Measurements from ENCODE around the gene POM121.
"Not testable (repeated sequence)": the region's sequence is repeated elsewhere in the genome, so short reads cannot be mapped to it uniquely, and the experiment has no call there.

The POM121 gene

DNA sequence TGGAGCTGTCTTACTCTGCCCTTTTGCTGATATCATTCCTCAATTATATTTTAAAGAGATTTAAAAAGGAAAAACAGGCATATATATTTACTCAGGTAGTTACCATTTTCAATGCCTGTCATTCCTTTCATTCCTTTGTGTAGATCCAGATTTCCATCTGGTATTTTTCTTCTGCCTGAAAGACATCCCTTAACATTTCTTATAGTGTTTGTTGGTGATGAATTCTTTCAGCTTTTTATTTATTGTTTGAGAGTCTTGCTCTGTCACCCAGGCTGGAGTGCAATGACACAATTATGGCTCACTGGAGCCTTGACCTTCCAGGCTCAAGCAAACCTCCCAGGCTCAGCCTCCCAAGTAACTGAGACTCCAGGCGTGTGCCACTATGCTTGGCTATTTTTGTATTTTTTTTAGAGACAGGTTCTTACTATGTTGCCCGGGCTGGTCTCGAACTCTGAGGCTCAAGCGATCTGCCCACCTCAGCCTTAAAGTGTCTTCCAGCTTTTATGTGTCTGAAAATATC lies 5.6 kb upstream of the POM121 start:
- DNase-seq (ENCODE audit: low read depth, low spot score) = no peak
- CTCF ChIA-PET = interaction anchor here (1.9 kb wide), 1 partner anchor 10 kb away, joined by 5 read pairs; no protein-coding TSS in a partner anchor
- H3K4me3 ChIP-seq (ENCODE audit: low read depth, low read length) = no peak overlapping the region
- POLR2A ChIA-PET = no interaction called here
- TF ChIP-seq, protein P1, sequence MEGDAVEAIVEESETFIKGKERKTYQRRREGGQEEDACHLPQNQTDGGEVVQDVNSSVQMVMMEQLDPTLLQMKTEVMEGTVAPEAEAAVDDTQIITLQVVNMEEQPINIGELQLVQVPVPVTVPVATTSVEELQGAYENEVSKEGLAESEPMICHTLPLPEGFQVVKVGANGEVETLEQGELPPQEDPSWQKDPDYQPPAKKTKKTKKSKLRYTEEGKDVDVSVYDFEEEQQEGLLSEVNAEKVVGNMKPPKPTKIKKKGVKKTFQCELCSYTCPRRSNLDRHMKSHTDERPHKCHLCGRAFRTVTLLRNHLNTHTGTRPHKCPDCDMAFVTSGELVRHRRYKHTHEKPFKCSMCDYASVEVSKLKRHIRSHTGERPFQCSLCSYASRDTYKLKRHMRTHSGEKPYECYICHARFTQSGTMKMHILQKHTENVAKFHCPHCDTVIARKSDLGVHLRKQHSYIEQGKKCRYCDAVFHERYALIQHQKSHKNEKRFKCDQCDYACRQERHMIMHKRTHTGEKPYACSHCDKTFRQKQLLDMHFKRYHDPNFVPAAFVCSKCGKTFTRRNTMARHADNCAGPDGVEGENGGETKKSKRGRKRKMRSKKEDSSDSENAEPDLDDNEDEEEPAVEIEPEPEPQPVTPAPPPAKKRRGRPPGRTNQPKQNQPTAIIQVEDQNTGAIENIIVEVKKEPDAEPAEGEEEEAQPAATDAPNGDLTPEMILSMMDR (IDR thresholded peaks at IDR 0.05; ENCODE audit: insufficient read depth, low read length, missing control alignments) = no peak

DNA sequence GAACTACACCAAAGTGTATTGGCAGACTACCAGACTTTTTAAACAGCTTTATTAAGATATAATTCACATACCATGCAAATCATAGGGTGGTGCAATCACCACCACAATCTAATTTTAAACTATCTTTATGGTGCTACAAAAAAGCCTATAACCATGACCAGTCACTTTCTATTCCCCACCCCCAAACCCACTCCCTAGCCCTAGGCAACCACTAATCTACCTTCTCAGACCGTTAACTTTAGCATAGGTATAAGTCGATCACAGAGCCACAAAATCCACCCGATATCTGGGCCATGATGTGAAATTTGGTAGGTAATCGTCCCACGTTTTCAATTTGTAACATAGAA lies 536 bp upstream of the POM121 start:
- DNase-seq (ENCODE audit: low read depth, low spot score) = no peak
- H3K4me3 ChIP-seq (ENCODE audit: low read depth, low read length) = peak overlapping the region; percentile 79
- POLR2A ChIA-PET = no interaction called here
- CTCF ChIA-PET = no interaction called here
- TF ChIP-seq, protein P1 (IDR thresholded peaks at IDR 0.05; ENCODE audit: insufficient read depth, low read length, missing control alignments) = no peak

DNA sequence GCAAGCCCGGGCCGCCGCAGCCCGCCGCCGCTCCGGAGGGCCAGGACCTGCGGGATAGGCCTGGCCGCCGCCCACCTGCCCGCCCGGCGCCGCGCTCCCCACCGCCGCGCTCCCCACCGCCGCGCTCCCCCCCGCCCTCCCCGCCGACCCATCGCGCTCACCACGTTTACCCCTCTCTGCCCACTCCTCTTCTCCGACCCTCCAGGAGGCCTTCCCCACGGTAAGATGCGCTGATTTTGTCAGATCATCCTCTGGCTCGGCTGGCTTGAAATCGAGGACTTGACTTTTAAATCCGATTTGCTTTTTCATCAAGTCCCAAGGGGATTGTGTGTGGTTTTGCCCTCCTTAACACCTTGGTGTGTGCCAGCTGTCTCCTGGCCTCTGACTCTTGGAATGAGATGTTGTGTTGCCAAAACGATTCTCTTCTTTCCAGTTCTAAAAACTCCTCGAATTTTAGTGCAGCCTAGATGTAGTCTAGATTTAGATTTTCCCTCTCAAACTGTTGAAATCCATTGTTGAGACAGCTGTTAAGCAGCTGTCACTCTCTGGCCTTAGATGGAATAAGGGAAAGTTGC lies 738 bp downstream of the POM121 start:
- no peak for DNase-seq (ENCODE audit: low read depth, low spot score)

DNA sequence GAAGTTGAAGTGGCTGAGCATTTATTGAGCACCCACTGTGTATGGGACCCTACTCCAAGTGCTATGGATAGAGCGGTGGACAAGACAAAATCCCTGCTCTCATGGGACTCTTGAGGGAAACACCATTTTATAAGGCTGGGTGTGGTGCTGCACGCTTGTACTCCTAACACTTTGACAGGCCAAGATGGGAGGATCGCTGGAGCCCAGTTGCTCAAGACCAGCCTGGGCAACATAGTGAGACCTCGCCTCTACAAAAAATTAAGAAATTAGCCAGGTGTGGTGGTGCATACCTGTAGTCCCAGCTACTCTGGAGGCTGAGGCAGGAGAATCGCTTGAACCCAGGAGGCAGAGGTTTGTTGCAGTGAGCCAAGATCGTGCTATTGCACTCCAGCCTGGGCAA lies 2.9 kb downstream of the POM121 start:
- DNase-seq (ENCODE audit: low read depth, low spot score); POLR2A ChIA-PET; H3K4me3 ChIP-seq (ENCODE audit: low read depth, low read length): not testable (repeated sequence)
- CTCF ChIA-PET = interaction anchor here (1.3 kb wide), 1 partner anchor 25 kb away, joined by 3 read pairs; no protein-coding TSS in a partner anchor

More for the DNA sequence above, 738 bp downstream of the POM121 start:
- peak overlapping the region; percentile 79 for H3K4me3 ChIP-seq (ENCODE audit: low read depth, low read length)
- TF ChIP-seq, protein P1 (IDR thresholded peaks at IDR 0.05; ENCODE audit: insufficient read depth, low read length, missing control alignments) = no peak
- POLR2A ChIA-PET = no interaction called here
- CTCF ChIA-PET = interaction anchor here (1.2 kb wide), 1 partner anchor 10 kb away, joined by 4 read pairs; no protein-coding TSS in a partner anchor

DNA sequence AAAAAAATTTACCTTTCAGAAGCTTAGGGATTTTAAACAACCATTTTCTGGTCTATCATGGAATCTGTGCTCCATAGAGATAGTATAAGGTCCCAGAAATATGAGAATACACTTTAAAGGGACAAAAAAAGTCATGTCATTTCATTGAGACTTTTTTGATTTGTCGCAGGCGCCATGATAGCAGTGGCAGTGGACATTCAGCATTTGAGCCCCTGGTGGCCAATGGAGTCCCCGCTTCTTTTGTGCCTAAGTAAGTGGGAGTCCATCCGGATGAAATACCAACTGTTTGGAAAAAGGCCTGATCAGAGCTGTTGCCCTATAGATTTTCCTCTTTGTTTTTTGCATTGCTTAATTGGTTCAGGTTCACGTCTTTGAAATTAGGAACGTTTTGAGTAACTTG lies 3.3 kb downstream of the POM121 start:
- DNase-seq (ENCODE audit: low read depth, low spot score); CTCF ChIA-PET; POLR2A ChIA-PET; H3K4me3 ChIP-seq (ENCODE audit: low read depth, low read length): not testable (repeated sequence)

DNA sequence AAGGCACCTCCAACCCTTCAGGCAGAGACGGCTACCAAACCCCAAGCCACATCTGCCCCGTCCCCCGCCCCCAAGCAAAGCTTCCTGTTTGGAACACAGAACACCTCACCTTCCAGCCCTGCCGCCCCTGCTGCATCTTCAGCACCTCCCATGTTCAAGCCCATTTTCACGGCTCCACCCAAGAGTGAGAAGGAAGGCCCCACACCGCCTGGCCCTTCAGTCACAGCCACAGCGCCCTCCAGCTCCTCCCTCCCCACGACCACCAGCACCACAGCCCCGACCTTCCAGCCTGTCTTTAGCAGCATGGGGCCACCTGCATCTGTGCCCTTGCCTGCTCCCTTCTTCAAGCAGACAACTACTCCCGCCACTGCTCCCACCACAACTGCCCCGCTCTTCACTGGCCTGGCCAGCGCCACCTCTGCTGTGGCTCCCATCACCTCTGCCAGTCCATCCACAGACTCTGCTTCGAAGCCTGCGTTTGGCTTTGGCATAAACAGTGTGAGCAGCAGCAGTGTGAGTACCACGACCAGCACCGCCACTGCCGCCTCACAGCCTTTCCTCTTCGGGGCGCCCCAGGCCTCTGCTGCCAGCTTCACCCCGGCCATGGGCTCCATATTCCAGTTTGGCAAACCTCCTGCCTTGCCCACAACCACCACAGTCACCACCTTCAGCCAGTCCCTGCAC lies 17.3 kb downstream of the POM121 start:
- CTCF ChIA-PET; H3K4me3 ChIP-seq (ENCODE audit: low read depth, low read length); DNase-seq (ENCODE audit: low read depth, low spot score); POLR2A ChIA-PET: not testable (repeated sequence)

DNA sequence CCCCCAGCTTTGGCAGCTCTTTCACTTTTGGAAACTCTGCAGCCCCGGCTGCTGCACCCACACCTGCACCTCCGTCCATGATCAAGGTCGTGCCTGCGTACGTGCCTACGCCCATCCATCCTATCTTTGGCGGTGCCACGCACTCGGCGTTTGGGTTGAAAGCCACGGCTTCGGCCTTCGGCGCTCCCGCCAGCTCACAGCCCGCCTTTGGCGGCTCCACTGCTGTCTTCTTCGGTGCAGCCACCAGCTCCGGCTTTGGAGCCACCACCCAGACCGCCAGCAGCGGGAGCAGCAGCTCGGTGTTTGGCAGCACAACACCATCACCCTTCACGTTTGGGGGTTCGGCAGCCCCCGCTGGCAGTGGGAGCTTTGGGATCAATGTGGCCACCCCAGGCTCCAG lies 18.1 kb downstream of the POM121 start:
- POLR2A ChIA-PET; CTCF ChIA-PET; DNase-seq (ENCODE audit: low read depth, low spot score); H3K4me3 ChIP-seq (ENCODE audit: low read depth, low read length): not testable (repeated sequence)

DNA sequence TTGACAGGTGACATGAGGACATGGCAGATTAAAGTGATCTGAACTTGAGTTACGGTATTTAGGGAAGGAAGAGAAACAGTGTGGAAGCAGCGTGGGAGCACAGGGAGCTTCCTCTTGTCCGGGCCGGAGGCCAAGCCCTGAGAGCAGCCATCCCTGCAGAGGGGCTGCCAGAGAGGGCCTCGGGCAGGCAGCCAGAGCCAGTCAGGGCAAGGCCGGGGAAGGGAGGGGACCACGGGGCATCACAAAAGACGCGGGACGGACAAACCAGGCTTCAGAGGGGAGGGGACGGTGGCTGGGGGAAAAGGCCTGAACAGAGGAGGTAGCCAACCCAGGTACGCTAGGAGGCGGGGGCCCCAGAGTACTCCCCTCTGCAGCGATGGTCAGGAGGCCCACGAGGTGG lies 20.0 kb downstream of the POM121 start:
- CTCF ChIA-PET; DNase-seq (ENCODE audit: low read depth, low spot score); POLR2A ChIA-PET; H3K4me3 ChIP-seq (ENCODE audit: low read depth, low read length): not testable (repeated sequence)

DNA sequence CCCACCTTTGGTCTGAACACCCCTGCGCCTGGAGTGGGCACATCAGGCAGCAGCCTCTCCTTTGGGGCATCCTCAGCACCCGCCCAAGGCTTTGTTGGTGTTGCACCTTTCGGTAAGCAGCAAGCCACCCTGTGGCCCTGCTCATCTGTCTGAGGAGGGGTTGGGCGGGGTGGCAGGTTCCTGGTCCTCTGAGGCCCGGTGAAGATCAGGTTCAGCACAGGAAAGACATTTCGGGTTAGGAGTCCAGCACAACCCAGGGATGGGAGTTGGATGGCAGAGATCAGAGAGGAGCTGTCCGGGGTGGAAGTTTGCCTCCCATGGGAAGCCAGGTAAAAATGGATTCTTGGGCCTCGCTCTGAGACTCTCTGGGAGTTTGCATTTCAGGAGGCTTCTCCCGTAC lies 20.7 kb downstream of the POM121 start:
- POLR2A ChIA-PET; DNase-seq (ENCODE audit: low read depth, low spot score); CTCF ChIA-PET; H3K4me3 ChIP-seq (ENCODE audit: low read depth, low read length): not testable (repeated sequence)

DNA sequence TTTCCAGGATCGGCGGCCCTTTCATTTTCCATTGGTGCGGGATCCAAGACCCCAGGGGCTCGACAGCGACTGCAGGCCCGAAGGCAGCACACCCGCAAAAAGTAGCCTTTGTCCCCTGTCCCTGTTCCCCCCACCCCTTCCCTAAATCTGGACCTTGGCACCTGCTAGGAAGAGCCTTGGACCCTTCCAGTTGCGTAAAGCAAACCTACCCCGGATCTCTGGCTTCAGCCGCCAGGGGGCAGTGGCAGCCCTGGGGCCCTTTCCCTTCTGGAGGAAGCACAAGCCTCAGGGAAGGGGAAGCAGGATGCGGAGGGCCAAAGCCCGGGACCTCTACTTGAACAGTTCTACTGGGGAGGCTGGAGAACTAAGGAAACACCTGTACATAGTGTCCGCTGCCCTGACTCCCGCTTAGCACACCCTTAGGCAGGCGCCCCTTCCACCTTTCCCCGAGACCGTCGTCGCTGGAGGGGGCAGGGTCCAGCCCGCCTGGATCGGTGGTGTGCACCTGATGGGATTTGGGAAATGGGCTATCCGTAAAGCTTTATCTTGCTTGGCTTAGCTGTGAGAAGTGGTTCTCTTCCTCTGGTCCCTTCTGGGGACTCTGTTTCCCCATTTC lies 21.3 kb downstream of the POM121 start:
- CTCF ChIA-PET; DNase-seq (ENCODE audit: low read depth, low spot score); POLR2A ChIA-PET; H3K4me3 ChIP-seq (ENCODE audit: low read depth, low read length): not testable (repeated sequence)

DNA sequence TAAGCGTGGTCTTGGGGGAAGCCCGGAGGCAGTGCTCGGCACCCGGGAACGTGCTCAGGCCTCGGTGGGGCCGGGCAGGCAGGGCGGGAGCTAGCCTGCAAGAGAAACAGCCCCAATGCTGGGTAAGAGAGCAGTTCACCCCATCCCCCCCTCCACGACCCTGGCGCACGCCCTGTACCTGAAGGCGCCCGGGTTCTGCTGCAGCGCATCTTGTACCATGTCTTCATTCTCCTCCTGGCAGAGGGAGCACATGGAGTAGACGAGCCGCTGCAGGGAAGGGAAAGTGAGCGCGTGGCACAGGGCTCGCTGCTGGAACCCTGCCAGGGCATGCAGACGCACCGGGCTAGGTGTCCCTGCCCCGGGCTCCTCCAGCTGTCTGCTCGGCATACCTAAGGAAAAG lies 23.8 kb downstream of the POM121 start:
- CTCF ChIA-PET; DNase-seq (ENCODE audit: low read depth, low spot score); POLR2A ChIA-PET: not testable (repeated sequence)

DNA sequence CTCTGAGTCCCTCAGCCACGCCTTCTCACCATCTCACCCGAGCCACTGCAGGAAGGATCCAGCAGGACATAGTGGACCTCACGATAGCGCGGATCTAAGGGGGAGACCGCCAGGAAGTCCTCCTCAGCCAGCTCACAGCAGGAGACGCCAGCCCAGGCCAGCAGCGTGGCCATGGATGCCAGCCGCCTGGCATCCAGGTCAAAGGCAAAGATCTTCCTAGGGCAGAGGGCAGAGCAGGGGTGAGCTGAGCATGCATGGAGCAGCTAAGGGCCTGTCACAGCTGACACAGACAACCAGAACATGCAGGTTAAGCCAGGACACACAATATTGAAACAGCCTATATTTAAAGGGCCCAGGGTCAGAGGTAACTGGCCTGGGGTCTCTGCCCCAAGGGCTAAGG lies 24.4 kb downstream of the POM121 start:
- CTCF ChIA-PET, POLR2A ChIA-PET: not testable (repeated sequence)

More for the DNA sequence above, 23.8 kb downstream of the POM121 start:
- not testable (repeated sequence) for H3K4me3 ChIP-seq (ENCODE audit: low read depth, low read length)

DNA sequence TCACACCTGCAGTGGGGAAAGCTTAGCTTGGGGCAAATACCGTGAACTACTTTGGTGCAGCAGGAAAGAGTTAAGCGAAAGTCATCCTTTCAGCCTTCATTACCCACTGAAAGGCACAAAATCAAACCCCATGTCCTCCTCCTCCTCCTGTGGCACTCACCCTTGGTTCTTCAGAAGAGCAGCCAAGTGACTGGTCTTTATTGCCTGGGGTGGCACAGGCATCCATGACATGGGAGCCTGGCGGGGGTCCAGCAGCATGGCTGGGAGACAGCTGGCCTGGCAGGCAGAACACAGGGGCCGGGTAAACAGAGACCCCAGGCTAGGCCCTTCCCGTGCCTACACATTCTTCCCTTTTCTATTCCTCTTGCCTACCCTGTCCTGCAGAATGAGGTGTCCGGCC lies 24.8 kb downstream of the POM121 start:
- DNase-seq (ENCODE audit: low read depth, low spot score); POLR2A ChIA-PET; CTCF ChIA-PET; H3K4me3 ChIP-seq (ENCODE audit: low read depth, low read length): not testable (repeated sequence)

More for the DNA sequence above, 24.4 kb downstream of the POM121 start:
- DNase-seq (ENCODE audit: low read depth, low spot score); H3K4me3 ChIP-seq (ENCODE audit: low read depth, low read length): not testable (repeated sequence)

All from AG04449 (cell line).